ENCODE measurements around the gene PRMT7.
A peak's percentile ranks its signal among the peaks of the same experiment; 100 is the strongest.
"Not testable (repeated sequence)": the region's sequence is repeated elsewhere in the genome, so short reads cannot be mapped to it uniquely, and the experiment has no call there.

Gene PRMT7

GRCh38 chr16:68283801-68284598 lies 26.8 kb upstream of the PRMT7 start:
- peak; percentile 68 for DNase-seq (ENCODE audit: low spot score)

- peak; percentile 83 for DNase-seq (ENCODE audit: low spot score)
Observed at GRCh38 chr16:68284847-68285246, 26.0 kb upstream of the PRMT7 start.

GRCh38 chr16:68285683-68286082 lies 25.1 kb upstream of the PRMT7 start:
- no peak for DNase-seq (ENCODE audit: low spot score)

GRCh38 chr16:68286153-68287074 lies 24.4 kb upstream of the PRMT7 start:
- DNase-seq (ENCODE audit: low spot score) = peak; percentile 44

GRCh38 chr16:68287276-68288251 lies 23.3 kb upstream of the PRMT7 start:
- no peak for DNase-seq (ENCODE audit: low spot score)

GRCh38 chr16:68288252-68288650 lies 22.6 kb upstream of the PRMT7 start:
- DNase-seq (ENCODE audit: low spot score) = no peak

- not testable (repeated sequence) for DNase-seq (ENCODE audit: low spot score)
Observed at GRCh38 chr16:68288796-68289195, 22.0 kb upstream of the PRMT7 start.

GRCh38 chr16:68289202-68289601 lies 21.6 kb upstream of the PRMT7 start:
- DNase-seq (ENCODE audit: low spot score) = no peak

- peak; percentile 73 for DNase-seq (ENCODE audit: low spot score)
Observed at GRCh38 chr16:68289621-68290329, 21.0 kb upstream of the PRMT7 start.

GRCh38 chr16:68290450-68290849 lies 20.4 kb upstream of the PRMT7 start:
- no peak for DNase-seq (ENCODE audit: low spot score)

GRCh38 chr16:68291227-68291626 lies 19.6 kb upstream of the PRMT7 start:
- no peak for DNase-seq (ENCODE audit: low spot score)

- no peak for DNase-seq (ENCODE audit: low spot score)
Observed at GRCh38 chr16:68292425-68292824, 18.4 kb upstream of the PRMT7 start.

- DNase-seq (ENCODE audit: low spot score) = no peak
Observed at GRCh38 chr16:68296291-68296690, 14.5 kb upstream of the PRMT7 start.

GRCh38 chr16:68296693-68297092 lies 14.1 kb upstream of the PRMT7 start:
- DNase-seq (ENCODE audit: low spot score) = no peak

GRCh38 chr16:68297908-68298307 lies 12.9 kb upstream of the PRMT7 start:
- no peak for DNase-seq (ENCODE audit: low spot score)

- no peak for DNase-seq (ENCODE audit: low spot score)
Observed at GRCh38 chr16:68298312-68298711, 12.5 kb upstream of the PRMT7 start.

- no peak for DNase-seq (ENCODE audit: low spot score)
Observed at GRCh38 chr16:68298907-68299561, 11.8 kb upstream of the PRMT7 start.

GRCh38 chr16:68299571-68300453 lies 11.0 kb upstream of the PRMT7 start:
- no peak for DNase-seq (ENCODE audit: low spot score)

GRCh38 chr16:68300734-68301459 lies 9.9 kb upstream of the PRMT7 start:
- DNase-seq (ENCODE audit: low spot score) = no peak

Data from germinal center (tissue), 1 donor.